ENCODE results near the gene C1QTNF6. TPM values are rescaled to one million over a fixed set of nuclear protein-coding genes. Genes with fewer than 3 reads are reported as not detected.

C1QTNF6 gene
- total RNA-seq, 1 donor from 2014 or later: 0.99 TPM

DNA sequence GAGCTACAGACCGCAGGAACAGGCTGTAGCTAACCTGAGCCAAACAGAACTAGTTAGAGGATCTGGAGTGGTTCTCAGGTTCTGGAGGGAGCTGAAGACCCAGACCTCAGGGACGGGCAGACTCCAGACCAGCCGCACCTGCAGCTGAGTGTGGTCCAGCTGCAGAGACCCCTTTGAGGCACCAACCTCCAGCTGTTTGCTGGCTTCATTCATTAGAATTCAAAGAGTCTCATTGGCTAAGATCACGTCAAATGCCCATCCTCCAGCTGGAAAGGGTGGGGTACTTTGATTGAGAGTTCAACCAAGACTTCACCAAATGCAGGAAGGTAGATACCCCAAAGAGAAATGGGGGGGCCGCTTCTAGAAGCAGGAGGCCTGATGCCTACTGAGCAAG, 25.0 kb downstream of the C1QTNF6 start:
- DNase-seq (ENCODE audit: low read depth in 2 of 2): no peak

DNA sequence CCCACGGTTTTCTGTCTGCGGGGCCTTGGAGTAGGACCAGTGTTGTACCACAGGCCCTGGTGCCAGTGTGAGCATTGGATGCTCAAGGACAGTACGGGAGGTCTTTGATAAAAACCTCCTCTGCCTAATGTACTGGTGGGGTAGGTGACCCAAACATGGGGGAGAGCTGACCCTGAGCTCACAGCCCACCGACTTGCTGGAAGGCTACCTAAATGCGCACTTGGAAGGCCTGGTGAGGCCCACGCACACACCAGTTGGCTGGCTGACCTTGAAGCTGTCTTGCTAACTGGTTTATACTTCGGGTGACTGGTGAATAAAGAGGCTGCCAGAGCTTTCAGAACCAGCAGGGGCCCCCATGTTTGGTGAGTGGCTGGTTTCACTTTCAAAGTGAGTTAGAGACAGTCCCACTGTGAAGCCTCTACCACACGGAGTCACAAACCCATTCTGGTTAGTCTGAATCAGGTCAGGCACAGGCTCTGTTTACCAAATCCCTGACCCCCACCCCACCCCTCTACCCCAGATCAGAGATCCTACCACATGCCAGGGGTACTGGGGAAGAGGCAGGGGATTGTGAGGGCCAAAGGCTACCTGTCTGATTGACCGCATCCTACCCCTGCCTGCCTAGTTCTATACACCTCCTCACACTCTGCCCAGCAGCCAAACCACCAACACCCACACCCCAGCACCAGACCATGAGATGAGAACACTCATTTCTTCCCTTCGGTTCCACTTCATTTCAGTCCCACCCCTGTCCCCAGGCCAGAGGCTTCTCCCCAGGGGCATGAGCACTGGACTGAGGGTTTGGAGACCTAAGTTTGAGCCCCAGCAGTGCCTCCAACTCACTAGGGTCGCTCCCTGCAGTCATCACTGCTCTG, 25.6 kb downstream of the C1QTNF6 start:
- DNase-seq (ENCODE audit: low read depth in 2 of 2): no peak

DNA sequence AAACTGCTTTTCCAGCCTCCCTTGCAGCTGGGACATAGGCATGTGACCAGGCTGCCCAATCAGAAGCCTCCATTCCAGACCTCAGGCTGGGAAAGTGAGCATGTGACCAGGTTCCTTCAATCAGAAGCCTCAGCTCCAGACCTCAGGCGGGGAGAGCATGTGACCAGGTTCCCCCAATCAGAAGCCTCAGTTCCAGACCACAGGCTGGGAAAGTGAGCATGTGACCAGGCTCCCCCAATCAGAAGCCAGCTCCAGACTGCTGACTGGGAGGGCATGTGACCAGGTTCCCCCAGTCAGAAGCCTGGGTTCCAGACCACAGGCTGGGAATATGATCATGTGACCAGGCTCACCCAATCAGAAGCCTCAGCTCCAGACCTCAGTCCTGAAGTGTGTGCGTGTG, 26.6 kb downstream of the C1QTNF6 start:
- no peak for DNase-seq (ENCODE audit: low read depth in 2 of 2)

DNA sequence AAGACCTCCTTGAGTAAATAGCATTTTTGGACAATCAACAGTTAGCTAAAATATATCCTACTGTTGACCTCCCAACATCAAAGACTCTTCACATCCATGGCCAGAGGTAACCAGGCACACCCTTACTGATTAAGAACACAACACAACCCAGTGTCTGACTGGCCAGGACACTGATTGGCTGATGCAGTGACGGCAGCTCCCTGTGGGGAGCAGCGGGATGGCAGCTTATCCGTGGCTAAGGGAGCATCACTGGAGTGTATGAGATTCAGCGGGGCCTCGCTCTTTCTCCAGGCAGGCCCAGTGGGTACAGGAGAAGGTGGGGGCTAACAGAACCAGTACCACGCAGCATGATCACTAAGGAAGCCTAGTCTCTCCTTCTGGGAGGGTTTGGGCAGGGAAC, 28.0 kb downstream of the C1QTNF6 start:
- no peak for DNase-seq (ENCODE audit: low read depth in 2 of 2)

DNA sequence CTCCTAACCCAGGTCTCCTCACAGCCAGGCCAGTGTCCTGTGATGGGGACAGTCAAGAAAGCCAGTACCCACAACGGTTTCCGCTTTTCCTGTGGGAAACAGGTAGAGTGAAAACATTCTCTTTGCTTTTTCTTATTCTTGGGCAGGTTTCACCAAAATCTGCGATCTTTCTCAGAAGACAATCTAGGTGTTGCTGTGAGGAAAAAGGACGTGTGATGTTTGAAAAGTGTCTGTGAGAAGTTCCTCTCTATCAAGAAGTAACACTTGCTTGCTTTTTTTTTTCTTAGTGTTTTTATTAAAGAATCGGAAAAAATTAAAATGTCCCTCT, 29.1 kb downstream of the C1QTNF6 start:
- DNase-seq (ENCODE audit: low read depth in 2 of 2): no peak

DNA sequence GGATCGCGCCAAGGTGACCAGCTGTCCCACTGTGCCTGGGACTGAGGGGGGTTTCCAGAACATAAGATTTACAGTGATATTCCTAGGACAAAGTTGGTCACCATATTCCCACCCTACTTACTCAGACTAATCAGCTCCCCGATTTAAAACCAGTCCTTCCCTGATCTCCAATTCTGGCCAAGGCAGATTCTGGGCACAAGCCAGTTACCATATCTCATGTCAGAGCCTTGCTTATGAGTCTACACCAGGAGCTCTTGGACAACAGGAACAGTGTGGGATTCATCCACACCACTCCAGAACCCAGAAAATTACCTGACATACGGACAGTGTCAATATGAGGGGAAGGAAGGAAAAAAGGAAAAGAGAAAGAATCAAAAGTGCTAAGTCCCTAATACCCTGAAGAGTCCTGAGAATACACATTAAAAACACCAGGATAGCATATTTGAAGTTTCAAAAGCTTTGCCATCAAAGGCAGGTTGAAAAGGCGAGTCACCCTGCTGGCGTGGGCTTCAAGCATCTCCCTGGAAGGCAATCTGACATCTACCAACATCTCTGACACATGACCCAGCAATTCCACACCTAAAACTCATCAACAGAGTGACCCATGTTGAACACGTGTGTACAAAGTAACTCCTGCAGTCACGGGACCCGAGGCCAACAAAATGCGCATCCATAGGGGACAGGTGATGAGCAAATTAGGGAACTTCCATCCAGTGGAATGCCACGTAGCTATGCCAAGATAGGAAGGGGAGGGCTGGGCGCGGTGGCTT, 30.3 kb downstream of the C1QTNF6 start:
- no peak for DNase-seq (ENCODE audit: low read depth in 2 of 2)

DNA sequence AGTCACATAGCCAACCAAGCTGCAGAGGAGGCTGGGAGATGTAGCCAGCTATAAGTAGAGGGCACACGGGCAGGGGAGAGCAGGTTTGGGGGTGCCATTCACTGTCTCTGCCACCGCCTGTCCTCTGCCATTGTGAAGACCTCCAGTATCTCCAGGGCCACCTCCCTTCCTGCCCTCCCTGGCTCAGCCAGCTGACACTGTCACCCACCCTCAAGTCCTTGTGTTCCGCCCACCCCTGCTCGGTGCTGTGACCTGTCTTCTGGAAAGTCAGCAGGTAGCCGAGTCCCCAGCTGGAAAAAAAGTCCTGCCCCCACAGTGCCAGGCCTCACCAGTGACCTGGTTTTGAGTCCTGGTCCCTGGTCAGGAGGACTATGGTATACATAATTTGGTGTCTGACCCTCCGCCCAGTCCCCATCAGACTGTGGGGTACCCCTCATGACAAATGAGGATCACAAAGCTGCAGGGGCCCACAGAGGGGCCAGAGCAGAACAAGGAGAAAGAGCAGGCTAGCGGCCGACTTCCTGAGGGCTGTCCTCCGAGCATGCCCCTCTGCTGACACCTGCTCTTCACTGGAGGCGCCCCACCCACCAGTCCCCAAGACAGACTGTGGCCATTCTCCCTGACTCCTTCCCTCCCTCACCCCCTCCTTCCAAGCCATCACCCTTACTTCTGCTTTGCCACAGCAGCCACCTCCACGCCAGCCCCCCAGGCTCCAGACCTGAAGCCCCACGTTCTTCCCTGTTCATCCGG, 31.2 kb downstream of the C1QTNF6 start:
- no peak for DNase-seq (ENCODE audit: low read depth in 2 of 2)

DNA sequence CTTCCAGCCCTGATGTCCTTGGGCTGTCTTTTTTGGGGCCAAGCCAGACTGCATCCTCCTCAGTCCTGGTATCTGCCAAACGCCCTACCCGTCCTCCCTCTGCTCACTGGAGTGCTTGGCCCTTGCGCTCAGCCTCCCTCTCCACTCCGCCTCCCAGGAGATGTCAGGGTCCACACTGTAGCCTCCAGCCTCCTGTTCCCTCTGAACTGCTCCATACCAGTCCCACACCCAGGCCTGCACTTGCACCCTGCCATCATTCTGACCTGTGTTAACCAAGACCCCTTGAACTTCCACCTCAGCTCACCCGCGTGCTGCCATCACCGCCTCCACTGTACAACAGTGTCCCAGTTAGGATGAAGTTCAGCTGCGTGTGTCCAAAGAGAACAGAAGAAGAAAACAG, 32.1 kb downstream of the C1QTNF6 start:
- no peak for DNase-seq (ENCODE audit: low read depth in 2 of 2)

DNA sequence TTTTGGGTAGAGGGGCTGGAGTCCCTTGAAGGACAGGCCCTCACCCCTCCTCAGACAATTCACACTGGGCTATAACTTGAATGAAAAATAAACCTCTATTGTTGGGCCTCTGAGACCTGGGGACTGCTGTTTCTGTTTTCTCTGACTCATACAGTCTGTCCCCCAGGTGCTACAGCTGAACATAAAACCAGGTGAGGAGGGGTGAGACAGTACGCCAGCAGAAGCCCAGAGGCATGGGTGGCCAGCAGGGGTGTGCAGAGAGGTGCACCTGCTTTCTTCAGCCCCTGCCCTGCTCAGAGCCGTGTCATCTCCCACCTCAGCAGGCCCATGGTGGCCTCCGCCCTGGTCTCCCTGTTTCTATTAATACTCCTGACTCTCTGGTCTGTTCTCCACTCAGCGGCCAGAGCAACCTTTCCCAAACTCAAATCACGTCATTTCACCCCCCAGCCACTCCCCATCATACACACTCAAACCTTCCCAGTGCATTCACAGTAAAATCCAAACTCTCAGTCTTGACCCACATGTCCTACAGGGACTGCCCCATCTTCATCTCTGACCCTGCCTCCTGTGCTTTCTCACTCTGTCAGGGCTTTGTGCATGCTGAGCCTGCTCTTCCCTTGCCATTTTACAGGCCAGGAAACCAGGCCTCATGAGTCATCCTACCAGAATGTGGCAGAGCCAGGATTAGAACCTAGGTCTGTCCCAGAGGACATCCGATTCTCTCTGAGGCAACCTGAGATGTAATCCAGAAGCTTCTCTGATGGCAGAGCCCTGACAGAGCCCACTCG, 32.9 kb downstream of the C1QTNF6 start:
- DNase-seq (ENCODE audit: low read depth in 2 of 2): peak in 1 of 2 donors; percentile 16

DNA sequence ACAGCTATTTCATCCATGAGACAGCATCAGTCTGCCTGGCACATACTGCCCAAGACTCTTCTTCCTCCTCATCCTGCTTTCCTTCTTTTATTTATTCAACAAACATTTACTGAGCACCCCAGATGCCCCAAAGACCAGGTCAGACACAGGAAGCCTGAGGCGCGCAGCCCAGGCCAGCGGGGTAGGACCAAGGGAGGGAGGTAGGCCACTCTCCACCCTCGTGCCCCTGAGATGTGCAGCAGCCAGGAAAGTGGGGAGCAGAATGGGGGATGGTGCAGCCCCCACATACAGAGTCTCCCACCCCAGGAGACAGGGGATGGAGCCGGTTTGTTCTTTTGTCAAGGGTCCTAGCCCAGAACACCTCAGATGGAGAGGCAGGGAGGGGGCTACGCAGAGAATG, 34.1 kb downstream of the C1QTNF6 start:
- no peak for DNase-seq (ENCODE audit: low read depth in 2 of 2)

DNA sequence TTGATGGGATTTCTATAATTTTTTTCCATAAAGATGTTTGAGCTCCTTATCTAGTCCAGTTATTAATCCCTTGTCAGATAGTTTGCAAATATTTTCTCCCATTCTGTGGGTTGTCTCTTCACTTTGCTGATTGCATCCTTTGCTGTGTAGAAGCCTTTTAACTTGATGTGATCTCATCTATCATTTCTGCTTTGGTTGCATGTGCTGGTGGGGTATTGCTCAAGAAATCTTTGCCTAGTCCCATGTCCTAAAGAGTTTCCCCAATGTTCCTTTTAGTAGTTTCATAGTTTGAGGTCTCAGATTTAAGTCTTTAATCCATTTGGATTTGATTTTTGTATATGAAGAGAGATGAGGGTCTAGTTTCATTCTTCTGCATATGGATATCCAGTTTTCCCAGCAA, 36.6 kb downstream of the C1QTNF6 start:
- DNase-seq (ENCODE audit: low read depth in 2 of 2): no peak

DNA sequence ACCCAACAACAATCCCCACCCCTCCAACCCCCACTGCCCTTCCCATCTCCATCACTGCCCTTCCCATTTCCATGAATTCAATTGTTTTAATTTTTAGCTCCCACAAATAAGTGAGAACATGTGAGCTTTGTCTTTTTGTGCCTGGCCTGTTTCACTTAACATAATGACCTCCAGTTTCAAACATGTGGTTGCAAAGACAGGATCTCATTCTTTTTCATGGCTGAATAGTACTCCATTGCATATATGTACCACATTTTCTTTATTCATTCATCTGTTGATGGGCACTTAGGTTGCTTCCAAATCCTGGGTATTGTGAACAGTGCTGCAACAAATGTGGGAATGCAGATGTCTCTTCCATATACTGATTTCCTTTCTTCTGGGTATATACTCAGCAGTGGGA, 37.3 kb downstream of the C1QTNF6 start:
- no peak for DNase-seq (ENCODE audit: low read depth in 2 of 2)

DNA sequence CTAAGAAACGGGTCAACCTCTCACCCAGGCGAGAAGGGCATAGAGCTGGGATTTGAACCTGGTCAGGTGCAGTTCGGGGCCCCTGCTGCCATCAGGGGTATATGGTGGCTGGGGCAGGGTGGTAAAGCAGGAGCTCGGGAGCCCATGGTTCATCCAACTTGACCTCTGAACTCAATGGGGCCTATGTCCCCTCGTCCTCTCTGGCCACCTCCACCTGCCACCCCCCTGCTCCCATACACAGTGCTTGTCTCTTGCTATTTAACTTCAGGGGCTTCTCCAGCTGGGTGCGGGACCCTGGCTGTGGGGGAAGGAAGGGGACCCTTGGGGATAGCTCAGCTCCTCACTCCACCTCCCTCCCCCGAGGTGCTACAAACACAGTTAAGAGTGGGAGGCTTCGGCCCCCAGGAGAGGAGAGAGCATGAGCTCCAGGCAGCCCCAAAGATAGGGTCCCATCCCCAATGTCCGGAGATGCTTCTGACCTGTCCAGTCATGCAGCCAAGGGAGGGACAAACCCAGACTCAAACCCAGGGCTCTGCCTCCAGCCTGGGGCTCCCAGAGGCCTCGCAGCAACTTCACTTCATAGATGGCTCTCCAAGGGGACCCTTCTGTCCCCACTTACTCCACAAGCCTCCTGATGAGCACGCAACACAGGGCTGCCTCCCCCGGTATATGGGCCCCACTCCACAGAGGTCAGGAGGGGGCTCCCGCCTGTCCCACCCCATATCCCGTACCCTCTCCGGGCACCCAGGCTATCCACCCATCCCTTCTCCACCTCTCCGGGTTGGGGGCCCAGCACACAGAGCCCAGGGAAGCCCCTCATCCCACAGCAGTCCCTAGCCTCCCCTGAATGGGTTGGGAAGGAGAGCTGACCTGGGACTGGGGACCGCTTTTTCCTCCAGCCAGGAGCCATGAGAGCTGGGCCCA, 39.0 kb downstream of the C1QTNF6 start:
- no peak for DNase-seq (ENCODE audit: low read depth in 2 of 2)

DNA sequence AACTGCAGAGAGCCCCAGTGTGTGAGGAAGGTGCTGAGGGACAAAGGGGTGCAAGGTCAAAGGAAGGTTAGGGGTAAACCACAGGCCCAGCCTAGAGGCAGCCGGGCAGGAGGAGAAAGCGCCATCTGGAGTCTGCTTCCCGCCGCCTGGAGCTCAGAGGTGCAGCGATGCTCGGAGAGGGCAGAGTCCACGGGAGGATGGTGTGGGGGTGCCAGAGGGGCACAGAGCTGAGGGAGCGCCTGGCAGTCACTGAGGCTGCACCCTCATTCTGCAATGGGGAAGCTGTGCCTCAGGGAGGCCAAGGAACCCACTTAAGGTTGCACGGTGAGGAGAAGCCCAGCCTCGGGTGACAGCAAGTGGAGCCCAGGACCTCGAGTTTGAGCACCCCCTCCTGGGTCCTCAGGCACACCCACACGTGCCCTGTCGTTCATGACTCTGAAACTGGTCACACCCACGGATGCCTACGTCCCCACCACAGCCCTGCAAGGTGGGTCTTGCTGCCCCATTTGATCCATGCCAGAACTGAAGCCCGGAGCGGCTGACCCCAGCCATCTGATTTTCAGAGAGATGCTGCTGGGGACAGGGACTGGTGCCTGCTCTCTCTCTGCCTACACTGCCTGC, 39.9 kb downstream of the C1QTNF6 start:
- DNase-seq (ENCODE audit: low read depth in 2 of 2): no peak

DNA sequence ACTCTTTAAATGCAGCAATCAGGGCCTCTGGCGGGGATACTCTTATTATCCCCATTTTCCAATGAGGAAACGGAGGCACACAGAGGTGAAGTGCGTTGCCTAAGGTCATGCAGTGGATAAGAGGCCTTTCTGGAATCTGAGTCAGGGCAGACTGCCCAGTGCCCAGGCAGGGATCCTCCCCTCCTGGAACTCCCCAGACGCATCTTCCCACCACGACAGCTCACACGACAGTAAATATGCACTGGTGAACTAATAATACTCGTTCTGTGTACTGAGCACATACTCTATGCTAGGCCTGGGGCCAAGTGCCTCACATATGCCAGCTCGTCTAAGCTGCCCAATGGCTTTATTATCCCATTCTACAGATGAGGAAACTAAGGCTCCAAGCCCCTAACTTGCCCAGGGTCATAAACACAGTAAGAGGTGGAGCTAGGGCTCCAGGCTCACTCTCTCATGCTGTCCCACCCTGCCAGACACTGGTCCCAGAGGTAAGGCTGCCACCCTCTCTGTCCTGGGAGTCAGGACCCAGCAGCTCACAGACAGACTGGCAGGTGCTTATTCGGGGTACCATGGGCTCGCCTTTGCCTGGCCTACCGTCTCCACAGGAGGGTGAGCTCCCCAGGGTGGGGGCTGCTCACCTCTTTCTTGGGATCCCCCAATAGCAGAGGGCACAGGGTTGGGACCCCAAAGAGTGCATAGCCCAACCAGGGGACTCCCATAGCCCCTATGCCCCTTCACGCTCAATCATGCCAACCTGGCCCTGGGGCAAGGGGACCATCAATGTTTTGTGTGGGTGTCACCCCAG, 40.7 kb downstream of the C1QTNF6 start:
- DNase-seq (ENCODE audit: low read depth in 2 of 2): no peak

DNA sequence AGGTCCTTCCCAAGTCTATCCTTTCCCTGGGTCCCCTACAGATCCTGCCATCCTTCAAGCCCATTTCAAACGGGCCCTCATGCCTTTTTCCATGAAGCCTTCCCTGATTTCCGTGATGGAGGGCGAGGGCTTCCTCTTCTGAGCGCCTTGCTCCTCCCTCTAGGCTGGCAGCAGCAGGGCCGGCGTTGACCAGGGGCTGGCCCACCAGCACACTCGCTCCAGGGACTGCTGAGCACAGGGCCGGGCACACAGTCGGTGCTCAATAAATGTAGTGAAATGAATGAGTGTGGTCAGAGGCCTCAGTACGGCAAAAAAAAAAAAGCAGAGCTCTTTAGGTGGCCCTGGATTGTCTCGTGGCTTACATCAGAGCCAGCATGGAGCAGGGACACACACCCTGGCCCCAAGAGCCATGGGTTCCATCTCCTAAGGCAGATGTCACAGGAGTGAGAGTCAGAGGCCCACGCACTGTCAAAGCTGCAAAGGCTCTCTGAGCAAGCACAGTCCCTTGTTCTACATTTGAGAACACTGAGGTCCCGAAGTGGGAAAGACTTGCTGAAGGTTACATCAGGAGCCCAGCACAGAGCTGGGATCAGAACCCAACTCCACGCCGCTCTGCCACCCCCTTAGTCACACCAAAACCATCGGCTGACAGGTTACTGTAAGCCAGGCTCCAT, 41.4 kb downstream of the C1QTNF6 start:
- DNase-seq (ENCODE audit: low read depth in 2 of 2): no peak

DNA sequence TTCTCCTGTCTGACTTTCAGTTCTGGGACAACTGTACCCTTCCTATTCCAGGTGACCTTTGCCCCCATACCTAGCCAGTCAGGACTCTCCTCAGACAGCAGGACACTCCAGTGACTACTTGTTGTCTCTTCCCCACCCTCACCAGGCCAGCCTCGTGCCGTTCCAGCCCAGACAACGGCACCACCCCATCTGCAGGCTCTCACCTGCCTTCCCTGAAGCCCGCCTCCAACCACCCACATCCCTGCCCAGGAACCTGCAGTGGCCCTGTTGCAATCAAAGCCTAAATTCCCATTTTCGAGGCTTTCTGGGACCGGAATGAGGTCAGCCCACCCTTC, 42.0 kb downstream of the C1QTNF6 start:
- no peak for DNase-seq (ENCODE audit: low read depth in 2 of 2)

DNA sequence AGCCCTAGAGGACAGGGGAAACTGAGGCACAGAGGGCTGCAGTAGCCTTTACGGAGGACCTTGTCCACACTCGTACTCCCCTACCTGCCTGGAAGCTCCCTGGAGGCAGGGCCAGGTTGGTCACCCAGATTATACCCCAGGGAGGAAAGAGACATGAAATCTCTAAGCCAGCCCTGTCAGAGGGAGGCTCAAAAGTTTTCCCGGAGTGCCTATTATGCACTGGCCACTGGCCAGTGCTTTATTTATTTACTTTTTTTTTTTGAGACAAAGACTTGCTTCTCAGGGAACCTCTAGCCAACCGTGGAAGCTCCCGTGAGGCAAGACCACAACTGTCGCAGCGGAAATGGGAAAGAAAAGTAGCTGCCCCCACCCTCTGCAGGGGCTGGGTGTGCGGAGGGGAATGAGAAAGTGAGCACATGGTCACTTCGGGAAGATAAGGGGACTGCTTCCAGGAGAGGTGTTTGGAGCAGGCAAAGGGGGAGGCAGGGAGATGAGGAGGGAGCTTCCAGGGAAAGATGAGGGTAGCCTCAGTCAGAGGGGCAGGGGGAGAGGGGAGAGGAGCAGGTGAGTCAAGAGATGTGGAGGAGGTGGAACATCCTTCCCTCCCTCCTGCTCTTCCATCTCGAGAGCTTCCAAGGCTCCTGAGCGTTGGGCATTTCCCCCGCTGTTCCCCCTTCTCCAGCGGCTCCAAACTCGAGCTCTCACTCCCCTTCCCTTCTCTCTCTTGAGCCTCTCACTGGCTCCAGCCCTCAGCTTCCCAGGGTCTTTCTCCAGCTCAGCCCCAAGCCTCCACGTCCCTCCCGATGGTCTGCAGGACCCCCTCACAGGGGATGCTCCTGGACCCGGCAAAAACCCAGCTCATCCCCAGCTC, 42.6 kb downstream of the C1QTNF6 start:
- no peak for DNase-seq (ENCODE audit: low read depth in 2 of 2)

Data from lung microvascular endothelial cell (primary cell).